HCT116 (cell line): ENCODE results near the gene KAZN.

ENCODE experiments used
- CEBPB ChIP-seq: IDR thresholded peaks from 2 replicates; pipeline ENCODE4 v1.6.1; 2012; ENCODE audit warnings: low read depth
- ELF1 ChIP-seq: IDR thresholded peaks from 2 replicates; pipeline ENCODE4 v1.6.1; 2012; ENCODE audit warnings: low read depth, borderline replicate concordance
- EZH2 ChIP-seq: fragments of 200-600 bp; sonication (generic); IDR thresholded peaks from 2 replicates; pipeline ENCODE4 v1.6.1; 2017; ENCODE audit warnings: antibody characterized with exemption, mixed run types
- JUND ChIP-seq: IDR thresholded peaks from 2 replicates; pipeline ENCODE4 v1.6.1; 2012
- POLR2A ChIP-seq: IDR thresholded peaks from 2 replicates; pipeline ENCODE4 v1.7.0; 2011; ENCODE audit warnings: borderline replicate concordance; ENCODE audit not compliant: insufficient read depth, insufficient read length; ENCODE audit errors: extremely low read depth
- POLR2AphosphoS5 ChIP-seq: IDR thresholded peaks from 2 replicates; pipeline ENCODE4 v1.6.1; 2011; ENCODE audit warnings: mild to moderate bottlenecking, low read depth, low read length, moderate library complexity
- SRF ChIP-seq: IDR thresholded peaks from 2 replicates; pipeline ENCODE4 v1.6.1; 2012; ENCODE audit warnings: low read depth
- YY1 ChIP-seq: IDR thresholded peaks from 2 replicates; pipeline ENCODE4 v1.6.1; 2011; ENCODE audit warnings: low read length, low read depth, moderate library complexity, mild to moderate bottlenecking; ENCODE audit not compliant: insufficient replicate concordance; ENCODE audit errors: extremely low read depth
- TF ChIP-seq, protein P1 (sequence below), 3 experiments: fragments of 200-600 bp in 1 of 3; sonication (generic) in 1 of 3; IDR thresholded peaks in 2 of 3; conservative IDR thresholded peaks in 1 of 3; 2 replicates each; pipeline ENCODE4 v1.5.1; 2012 to 2017; ENCODE audit warnings: low read depth in 2 of 3, low read length in 2 of 3, antibody characterized with exemption in 1 of 3, borderline replicate concordance in 1 of 3, control low read depth in 1 of 3, mild to moderate bottlenecking in 1 of 3, mixed read lengths in 1 of 3, mixed run types in 1 of 3, moderate library complexity in 1 of 3; ENCODE audit not compliant: insufficient read depth in 1 of 3
- TF ChIP-seq, protein P2 (sequence below): IDR thresholded peaks from 2 replicates; pipeline ENCODE4 v1.6.1; 2011; ENCODE audit warnings: mild to moderate bottlenecking, low read length, moderate library complexity; ENCODE audit not compliant: insufficient replicate concordance; ENCODE audit errors: extremely low read depth
- TF ChIP-seq, protein P3 (sequence below): IDR thresholded peaks from 2 replicates; pipeline ENCODE4 v1.6.1; 2012

DNA sequence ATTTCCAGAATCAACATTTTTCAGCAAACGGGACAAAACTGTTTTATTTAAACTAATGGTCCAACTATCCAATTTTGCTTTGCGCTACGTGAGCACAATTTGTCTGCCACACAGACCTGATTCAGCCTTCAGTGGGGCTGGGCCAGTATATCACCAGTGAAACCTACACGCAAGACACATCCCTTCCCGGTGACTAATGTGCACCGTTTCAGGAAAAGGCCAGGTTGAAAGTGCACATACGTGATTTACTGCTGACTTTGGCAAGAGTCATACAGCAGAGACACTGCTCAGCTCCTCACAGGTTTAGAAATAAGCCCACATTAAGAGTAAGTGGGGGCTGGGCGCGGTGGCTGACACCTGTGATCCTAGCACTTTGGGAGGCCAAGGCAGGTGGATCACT lies 550.0 kb downstream of the KAZN start:
- TF ChIP-seq, protein P1, sequence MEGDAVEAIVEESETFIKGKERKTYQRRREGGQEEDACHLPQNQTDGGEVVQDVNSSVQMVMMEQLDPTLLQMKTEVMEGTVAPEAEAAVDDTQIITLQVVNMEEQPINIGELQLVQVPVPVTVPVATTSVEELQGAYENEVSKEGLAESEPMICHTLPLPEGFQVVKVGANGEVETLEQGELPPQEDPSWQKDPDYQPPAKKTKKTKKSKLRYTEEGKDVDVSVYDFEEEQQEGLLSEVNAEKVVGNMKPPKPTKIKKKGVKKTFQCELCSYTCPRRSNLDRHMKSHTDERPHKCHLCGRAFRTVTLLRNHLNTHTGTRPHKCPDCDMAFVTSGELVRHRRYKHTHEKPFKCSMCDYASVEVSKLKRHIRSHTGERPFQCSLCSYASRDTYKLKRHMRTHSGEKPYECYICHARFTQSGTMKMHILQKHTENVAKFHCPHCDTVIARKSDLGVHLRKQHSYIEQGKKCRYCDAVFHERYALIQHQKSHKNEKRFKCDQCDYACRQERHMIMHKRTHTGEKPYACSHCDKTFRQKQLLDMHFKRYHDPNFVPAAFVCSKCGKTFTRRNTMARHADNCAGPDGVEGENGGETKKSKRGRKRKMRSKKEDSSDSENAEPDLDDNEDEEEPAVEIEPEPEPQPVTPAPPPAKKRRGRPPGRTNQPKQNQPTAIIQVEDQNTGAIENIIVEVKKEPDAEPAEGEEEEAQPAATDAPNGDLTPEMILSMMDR (IDR thresholded peaks at IDR 0.05 in 2 of 3, conservative IDR thresholded peaks at IDR 0.05 in 1 of 3; ENCODE audit: borderline replicate concordance in 1 of 3, insufficient read depth in 1 of 3, low read depth in 2 of 3, low read length in 2 of 3): no peak
- TF ChIP-seq CEBPB (no peak), POLR2A (no peak), EZH2 (no peak), SRF (no peak), POLR2AphosphoS5 (no peak), YY1 (no peak), ELF1 (no peak), JUND (no peak)
- TF ChIP-seq, protein P2, sequence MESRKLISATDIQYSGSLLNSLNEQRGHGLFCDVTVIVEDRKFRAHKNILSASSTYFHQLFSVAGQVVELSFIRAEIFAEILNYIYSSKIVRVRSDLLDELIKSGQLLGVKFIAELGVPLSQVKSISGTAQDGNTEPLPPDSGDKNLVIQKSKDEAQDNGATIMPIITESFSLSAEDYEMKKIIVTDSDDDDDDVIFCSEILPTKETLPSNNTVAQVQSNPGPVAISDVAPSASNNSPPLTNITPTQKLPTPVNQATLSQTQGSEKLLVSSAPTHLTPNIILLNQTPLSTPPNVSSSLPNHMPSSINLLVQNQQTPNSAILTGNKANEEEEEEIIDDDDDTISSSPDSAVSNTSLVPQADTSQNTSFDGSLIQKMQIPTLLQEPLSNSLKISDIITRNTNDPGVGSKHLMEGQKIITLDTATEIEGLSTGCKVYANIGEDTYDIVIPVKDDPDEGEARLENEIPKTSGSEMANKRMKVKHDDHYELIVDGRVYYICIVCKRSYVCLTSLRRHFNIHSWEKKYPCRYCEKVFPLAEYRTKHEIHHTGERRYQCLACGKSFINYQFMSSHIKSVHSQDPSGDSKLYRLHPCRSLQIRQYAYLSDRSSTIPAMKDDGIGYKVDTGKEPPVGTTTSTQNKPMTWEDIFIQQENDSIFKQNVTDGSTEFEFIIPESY: no peak
- TF ChIP-seq, protein P3, sequence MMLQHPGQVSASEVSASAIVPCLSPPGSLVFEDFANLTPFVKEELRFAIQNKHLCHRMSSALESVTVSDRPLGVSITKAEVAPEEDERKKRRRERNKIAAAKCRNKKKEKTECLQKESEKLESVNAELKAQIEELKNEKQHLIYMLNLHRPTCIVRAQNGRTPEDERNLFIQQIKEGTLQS: no peak
